HEK293 (cell line): ENCODE measurements around the gene PDXK.

ENCODE experiments used
- CTCF ChIA-PET: fragments of 350-600 bp; formaldehyde crosslinking; extraction: SDS; loops from one replicate; lab custom pipeline; 2021; ENCODE audit warnings: antibody characterized with exemption; lab: Yijun Ruan, JAX
- POLR2A ChIA-PET: fragments of 300-600 bp; formaldehyde crosslinking; extraction: SDS; loops from one replicate; lab custom pipeline; 2020; ENCODE audit warnings: antibody characterized with exemption, inconsistent platforms; lab: Yijun Ruan, JAX
- H3K27ac ChIP-seq: fragments of 200-500 bp; sonication (Bioruptor generic); 2 replicates; pipeline ENCODE4 v1.5.1; 2014; ENCODE audit warnings: low read depth, low read length, control low read depth, inconsistent platforms; ENCODE audit errors: extremely low read depth
- H3K36me3 ChIP-seq, 2 experiments: fragments of 200-500 bp in 1 of 2; sonication (Bioruptor generic) in 1 of 2; 1 replicate in 1 of 2; 2 replicates in 1 of 2; pipeline ENCODE4 v1.5.1; 2014 to 2017; ENCODE audit warnings: inconsistent platforms in 2 of 2, low read length in 2 of 2; ENCODE audit not compliant: control insufficient read depth in 2 of 2, insufficient read depth in 1 of 2
- H3K4me1 ChIP-seq: fragments of 200-500 bp; sonication (Bioruptor generic); 2 replicates; pipeline ENCODE4 v1.5.1; 2014; ENCODE audit warnings: mild to moderate bottlenecking, low read length, inconsistent platforms; ENCODE audit not compliant: control insufficient read depth, insufficient read depth
- H3K4me3 ChIP-seq: 2 replicates; pipeline ENCODE4 v1.5.1; 2011; ENCODE audit warnings: low read depth, mild to moderate bottlenecking, control low read depth, low read length, moderate library complexity
- H3K9me3 ChIP-seq: fragments of 200-500 bp; sonication (Bioruptor generic); 2 replicates; pipeline ENCODE4 v1.5.1; 2014; ENCODE audit warnings: low read depth, low read length, inconsistent platforms; ENCODE audit not compliant: control insufficient read depth, insufficient read depth
- KLF9 ChIP-seq: fragments of 450-650 bp; formaldehyde crosslinking; IDR thresholded peaks from 2 replicates; pipeline ENCODE4 v1.5.1; 2016; ENCODE audit warnings: missing biosample characterization, missing genetic modification characterization, low read depth
- MYNN ChIP-seq: fragments of 450-650 bp; formaldehyde crosslinking; IDR thresholded peaks from 2 replicates; pipeline ENCODE4 v1.5.1; 2016; ENCODE audit warnings: missing biosample characterization, missing genetic modification characterization, borderline replicate concordance
- SP2 ChIP-seq: fragments of 450-650 bp; formaldehyde crosslinking; IDR thresholded peaks from 2 replicates; pipeline ENCODE4 v1.5.1; 2016; ENCODE audit warnings: missing biosample characterization, missing genetic modification characterization
- ZNF214 ChIP-seq: fragments of 450-650 bp; formaldehyde crosslinking; IDR thresholded peaks from 2 replicates; pipeline ENCODE4 v1.5.1; 2017; ENCODE audit warnings: missing biosample characterization, mild to moderate bottlenecking, missing genetic modification characterization, borderline replicate concordance
- ZNF423 ChIP-seq: fragments of 450-650 bp; formaldehyde crosslinking; IDR thresholded peaks from 2 replicates; pipeline ENCODE4 v1.5.1; 2016; ENCODE audit warnings: missing biosample characterization, missing genetic modification characterization
- ZNF561 ChIP-seq: fragments of 450-650 bp; IDR thresholded peaks from 2 replicates; pipeline ENCODE4 v1.5.1; 2018; ENCODE audit warnings: missing biosample characterization, missing genetic modification characterization, borderline replicate concordance
- TF ChIP-seq, protein P1 (sequence below): fragments of 450-650 bp; formaldehyde crosslinking; IDR thresholded peaks from 2 replicates; pipeline ENCODE4 v1.5.1; 2016; ENCODE audit warnings: missing biosample characterization, missing genetic modification characterization
- TF ChIP-seq, protein P2 (sequence below): fragments of 450-650 bp; formaldehyde crosslinking; IDR thresholded peaks from 2 replicates; pipeline ENCODE4 v1.5.1; 2016; ENCODE audit warnings: missing biosample characterization, missing genetic modification characterization
- TF ChIP-seq, protein P3 (sequence below): fragments of 450-650 bp; formaldehyde crosslinking; IDR thresholded peaks from 2 replicates; pipeline ENCODE4 v1.5.1; 2017; ENCODE audit warnings: missing biosample characterization, mild to moderate bottlenecking, missing genetic modification characterization, moderate library complexity
- TF ChIP-seq, protein P4 (sequence below): fragments of 450-650 bp; formaldehyde crosslinking; IDR thresholded peaks from 2 replicates; pipeline ENCODE4 v1.5.0; 2017; ENCODE audit warnings: missing biosample characterization, missing genetic modification characterization, borderline replicate concordance

PDXK gene

DNA sequence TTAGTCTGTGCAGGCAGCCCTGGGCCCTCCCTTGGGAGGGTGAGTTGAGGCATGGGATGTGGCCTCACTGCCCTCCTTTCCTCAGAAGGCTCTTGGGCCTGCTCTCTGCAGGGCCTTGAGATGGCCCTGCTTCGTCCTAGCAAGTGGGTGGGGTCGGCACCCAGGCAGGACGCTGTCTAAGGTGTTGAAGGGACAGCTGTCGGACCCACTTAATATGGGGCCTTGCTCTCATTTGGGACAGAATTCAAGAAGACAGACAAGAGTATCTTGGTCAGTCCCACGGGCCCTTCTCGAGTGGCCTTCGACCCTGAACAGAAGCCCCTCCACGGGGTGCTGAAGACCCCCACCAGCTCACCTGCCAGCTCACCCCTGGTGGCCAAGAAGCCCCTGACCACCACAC lies 26.0 kb upstream of the PDXK start:
- no peaks in the 10 kb centered on the region for H3K4me1 ChIP-seq
- no peak overlapping the region for H3K4me3 ChIP-seq
- TF ChIP-seq, protein P1, sequence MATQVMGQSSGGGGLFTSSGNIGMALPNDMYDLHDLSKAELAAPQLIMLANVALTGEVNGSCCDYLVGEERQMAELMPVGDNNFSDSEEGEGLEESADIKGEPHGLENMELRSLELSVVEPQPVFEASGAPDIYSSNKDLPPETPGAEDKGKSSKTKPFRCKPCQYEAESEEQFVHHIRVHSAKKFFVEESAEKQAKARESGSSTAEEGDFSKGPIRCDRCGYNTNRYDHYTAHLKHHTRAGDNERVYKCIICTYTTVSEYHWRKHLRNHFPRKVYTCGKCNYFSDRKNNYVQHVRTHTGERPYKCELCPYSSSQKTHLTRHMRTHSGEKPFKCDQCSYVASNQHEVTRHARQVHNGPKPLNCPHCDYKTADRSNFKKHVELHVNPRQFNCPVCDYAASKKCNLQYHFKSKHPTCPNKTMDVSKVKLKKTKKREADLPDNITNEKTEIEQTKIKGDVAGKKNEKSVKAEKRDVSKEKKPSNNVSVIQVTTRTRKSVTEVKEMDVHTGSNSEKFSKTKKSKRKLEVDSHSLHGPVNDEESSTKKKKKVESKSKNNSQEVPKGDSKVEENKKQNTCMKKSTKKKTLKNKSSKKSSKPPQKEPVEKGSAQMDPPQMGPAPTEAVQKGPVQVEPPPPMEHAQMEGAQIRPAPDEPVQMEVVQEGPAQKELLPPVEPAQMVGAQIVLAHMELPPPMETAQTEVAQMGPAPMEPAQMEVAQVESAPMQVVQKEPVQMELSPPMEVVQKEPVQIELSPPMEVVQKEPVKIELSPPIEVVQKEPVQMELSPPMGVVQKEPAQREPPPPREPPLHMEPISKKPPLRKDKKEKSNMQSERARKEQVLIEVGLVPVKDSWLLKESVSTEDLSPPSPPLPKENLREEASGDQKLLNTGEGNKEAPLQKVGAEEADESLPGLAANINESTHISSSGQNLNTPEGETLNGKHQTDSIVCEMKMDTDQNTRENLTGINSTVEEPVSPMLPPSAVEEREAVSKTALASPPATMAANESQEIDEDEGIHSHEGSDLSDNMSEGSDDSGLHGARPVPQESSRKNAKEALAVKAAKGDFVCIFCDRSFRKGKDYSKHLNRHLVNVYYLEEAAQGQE (tag by site-specific recombination): peak; percentile 75
- TF ChIP-seq, protein P2, sequence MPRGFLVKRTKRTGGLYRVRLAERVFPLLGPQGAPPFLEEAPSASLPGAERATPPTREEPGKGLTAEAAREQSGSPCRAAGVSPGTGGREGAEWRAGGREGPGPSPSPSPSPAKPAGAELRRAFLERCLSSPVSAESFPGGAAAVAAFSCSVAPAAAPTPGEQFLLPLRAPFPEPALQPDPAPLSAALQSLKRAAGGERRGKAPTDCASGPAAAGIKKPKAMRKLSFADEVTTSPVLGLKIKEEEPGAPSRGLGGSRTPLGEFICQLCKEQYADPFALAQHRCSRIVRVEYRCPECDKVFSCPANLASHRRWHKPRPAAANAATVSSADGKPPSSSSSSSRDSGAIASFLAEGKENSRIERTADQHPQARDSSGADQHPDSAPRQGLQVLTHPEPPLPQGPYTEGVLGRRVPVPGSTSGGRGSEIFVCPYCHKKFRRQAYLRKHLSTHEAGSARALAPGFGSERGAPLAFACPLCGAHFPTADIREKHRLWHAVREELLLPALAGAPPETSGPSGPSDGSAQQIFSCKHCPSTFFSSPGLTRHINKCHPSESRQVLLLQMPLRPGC (tag by site-specific recombination): no peak
- no peak for TF ChIP-seq MYNN (tag by site-specific recombination)
- peaks cover 38 to 82% of the 10 kb centered on the region in 2 experiments for H3K36me3 ChIP-seq
- ChIA-PET POLR2A (no interaction called here), CTCF (interaction anchor here (0.6 to 1.2 kb wide), 2 partner anchors 15 to 17 kb away, joined by 3 to 4 read pairs; no protein-coding TSS in a partner anchor)
- no peaks in the 10 kb centered on the region for H3K9me3 ChIP-seq
- no peak overlapping the region for H3K27ac ChIP-seq

DNA sequence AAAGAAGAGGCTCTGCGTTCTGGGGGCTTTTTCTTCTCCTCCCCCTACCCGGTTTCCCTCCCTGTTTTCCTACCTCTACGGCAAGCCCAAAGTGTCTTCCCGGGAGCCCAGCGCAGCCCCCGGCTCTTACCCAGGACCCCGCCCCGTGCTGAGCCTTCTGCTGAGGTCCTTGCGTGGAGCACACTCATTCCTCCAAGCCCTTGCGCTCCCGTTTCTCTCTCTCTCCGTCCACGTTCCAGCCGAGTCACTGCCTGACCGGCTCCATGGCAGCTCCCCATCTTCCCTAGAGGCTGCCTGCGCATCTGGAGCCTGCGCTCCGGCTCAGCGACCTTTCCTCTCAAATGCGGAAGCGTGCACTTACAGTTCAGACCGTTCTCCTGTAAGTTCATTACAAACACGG lies 24.9 kb upstream of the PDXK start:
- ChIA-PET POLR2A (no interaction called here), CTCF (interaction anchor here (0.7 kb wide), 1 partner anchor 23 kb away, joined by 3 read pairs; no protein-coding TSS in a partner anchor)
- Histone ChIP-seq H3K27ac (no peak overlapping the region), H3K36me3 (peaks cover 34 to 71% of the 10 kb centered on the region in 2 experiments), H3K9me3 (no peaks in the 10 kb centered on the region), H3K4me3 (no peak overlapping the region), H3K4me1 (no peaks in the 10 kb centered on the region)
- TF ChIP-seq, protein P3, sequence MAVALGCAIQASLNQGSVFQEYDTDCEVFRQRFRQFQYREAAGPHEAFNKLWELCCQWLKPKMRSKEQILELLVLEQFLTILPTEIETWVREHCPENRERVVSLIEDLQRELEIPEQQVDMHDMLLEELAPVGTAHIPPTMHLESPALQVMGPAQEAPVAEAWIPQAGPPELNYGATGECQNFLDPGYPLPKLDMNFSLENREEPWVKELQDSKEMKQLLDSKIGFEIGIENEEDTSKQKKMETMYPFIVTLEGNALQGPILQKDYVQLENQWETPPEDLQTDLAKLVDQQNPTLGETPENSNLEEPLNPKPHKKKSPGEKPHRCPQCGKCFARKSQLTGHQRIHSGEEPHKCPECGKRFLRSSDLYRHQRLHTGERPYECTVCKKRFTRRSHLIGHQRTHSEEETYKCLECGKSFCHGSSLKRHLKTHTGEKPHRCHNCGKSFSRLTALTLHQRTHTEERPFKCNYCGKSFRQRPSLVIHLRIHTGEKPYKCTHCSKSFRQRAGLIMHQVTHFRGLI (tag by site-specific recombination): no peak
- TF ChIP-seq, protein P4, sequence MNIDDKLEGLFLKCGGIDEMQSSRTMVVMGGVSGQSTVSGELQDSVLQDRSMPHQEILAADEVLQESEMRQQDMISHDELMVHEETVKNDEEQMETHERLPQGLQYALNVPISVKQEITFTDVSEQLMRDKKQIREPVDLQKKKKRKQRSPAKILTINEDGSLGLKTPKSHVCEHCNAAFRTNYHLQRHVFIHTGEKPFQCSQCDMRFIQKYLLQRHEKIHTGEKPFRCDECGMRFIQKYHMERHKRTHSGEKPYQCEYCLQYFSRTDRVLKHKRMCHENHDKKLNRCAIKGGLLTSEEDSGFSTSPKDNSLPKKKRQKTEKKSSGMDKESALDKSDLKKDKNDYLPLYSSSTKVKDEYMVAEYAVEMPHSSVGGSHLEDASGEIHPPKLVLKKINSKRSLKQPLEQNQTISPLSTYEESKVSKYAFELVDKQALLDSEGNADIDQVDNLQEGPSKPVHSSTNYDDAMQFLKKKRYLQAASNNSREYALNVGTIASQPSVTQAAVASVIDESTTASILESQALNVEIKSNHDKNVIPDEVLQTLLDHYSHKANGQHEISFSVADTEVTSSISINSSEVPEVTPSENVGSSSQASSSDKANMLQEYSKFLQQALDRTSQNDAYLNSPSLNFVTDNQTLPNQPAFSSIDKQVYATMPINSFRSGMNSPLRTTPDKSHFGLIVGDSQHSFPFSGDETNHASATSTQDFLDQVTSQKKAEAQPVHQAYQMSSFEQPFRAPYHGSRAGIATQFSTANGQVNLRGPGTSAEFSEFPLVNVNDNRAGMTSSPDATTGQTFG: no peak

DNA sequence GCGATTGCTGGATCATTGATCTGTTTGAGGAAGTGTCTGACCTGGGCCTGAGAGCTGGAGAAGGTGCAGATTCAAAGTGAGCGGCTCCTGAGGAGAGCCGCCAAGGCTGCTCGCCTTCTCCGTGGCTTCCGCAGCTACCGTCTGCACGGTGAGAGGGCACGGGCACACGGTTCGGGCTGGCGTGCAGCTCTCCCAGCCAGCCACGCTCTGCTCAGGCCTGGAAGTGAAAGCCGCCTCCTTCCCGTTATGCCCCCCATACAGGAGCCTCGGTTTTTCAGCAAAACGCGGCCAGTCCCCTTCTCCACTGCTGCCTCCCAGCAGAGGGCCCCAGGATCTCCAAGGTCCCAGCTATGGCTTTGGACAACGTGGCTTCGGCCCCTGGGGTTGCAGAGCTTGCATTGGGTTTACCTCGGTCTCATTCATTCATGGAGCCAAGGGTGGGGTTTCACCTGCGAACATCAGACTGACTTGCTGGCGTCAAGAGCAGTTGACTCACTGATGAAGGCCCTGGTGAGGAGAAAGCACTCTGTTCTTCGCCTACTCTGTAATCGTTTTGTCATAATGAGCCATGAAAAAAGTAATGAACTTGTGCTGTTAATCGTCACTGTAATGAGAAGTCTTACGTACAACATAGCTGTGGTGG lies 24.4 kb upstream of the PDXK start:
- ChIA-PET CTCF (no interaction called here), POLR2A (no interaction called here)
- no peak for TF ChIP-seq ZNF561 (tag by site-specific recombination)
- no peaks in the 10 kb centered on the region for H3K4me1 ChIP-seq
- H3K27ac ChIP-seq: no peak overlapping the region
- H3K4me3 ChIP-seq: no peak overlapping the region
- H3K9me3 ChIP-seq: no peaks in the 10 kb centered on the region
- H3K36me3 ChIP-seq: peaks cover 34 to 65% of the 10 kb centered on the region in 2 experiments

DNA sequence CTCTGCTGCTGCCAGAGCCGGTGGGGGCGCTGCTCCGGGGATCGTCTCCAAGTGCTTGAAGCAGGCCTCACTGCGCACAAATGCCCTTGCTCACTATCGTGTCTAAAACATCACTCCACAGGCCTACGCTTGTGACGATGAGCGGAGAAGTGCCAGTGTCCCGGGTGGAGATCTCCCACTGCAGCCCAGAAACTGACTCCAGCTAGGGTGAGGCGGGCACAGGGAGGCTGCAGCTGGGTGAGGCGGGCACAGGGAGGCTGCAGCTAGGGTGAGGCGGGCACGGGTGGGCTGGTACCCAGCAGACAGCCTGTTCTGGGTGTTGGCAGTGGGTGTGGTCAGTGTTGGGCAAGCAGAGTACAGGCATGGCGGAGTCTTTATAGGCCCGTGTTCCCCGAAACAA lies 22.7 kb upstream of the PDXK start:
- POLR2A ChIA-PET: no interaction called here
- Histone ChIP-seq H3K4me1 (no peaks in the 10 kb centered on the region), H3K27ac (no peak overlapping the region), H3K4me3 (no peak overlapping the region), H3K36me3 (peaks cover 32 to 49% of the 10 kb centered on the region in 2 experiments), H3K9me3 (no peaks in the 10 kb centered on the region)
- no peak for TF ChIP-seq ZNF423
- TF ChIP-seq ZNF214 (tag by site-specific recombination): no peak
- peak; percentile 66 for TF ChIP-seq KLF9 (tag by site-specific recombination)
- no peak for TF ChIP-seq SP2 (tag by site-specific recombination)
- CTCF ChIA-PET: no interaction called here
